Cardiac fibroblast (primary cell): ENCODE measurements around the gene UNC13C.

Source experiments
- DNase-seq, 2 donors: peaks; one replicate each; pipeline versions ENCODE4 v3.0.0 to v3.0.0-alpha.2; 2010; ENCODE audit warnings: low read depth in 2 of 2
- H3K4me3 ChIP-seq, 2 donors: replicated peaks in 1 of 2; 1 replicate in 1 of 2; 2 replicates in 1 of 2; pipeline ENCODE4 v1.5.1; 2011; ENCODE audit warnings: low read depth in 2 of 2, low read length in 2 of 2, mild to moderate bottlenecking in 2 of 2, moderate library complexity in 1 of 2
- CTCF ChIP-seq: IDR thresholded peaks from one replicate; pipeline ENCODE4 v1.5.1; 2011; ENCODE audit warnings: low read depth, mild to moderate bottlenecking, low read length, inconsistent platforms

The UNC13C gene

GRCh38 chr15:54506977-54507524 lies 528.8 kb downstream of the UNC13C start:
- DNase-seq: no peak
- no peak for TF ChIP-seq CTCF
- H3K4me3 ChIP-seq: no peak overlapping the region

- no peak for TF ChIP-seq CTCF
- DNase-seq: no peak
- H3K4me3 ChIP-seq: no peak overlapping the region
Measured at GRCh38 chr15:54514601-54515000, 536.4 kb downstream of the UNC13C start.

- TF ChIP-seq CTCF: no peak
- no peak for DNase-seq
- no peak overlapping the region for H3K4me3 ChIP-seq
Measured at GRCh38 chr15:54515664-54516582, 537.7 kb downstream of the UNC13C start.

- no peak for TF ChIP-seq CTCF
- H3K4me3 ChIP-seq: no peak overlapping the region
- DNase-seq: no peak
Measured at GRCh38 chr15:54517366-54517765, 539.1 kb downstream of the UNC13C start.

GRCh38 chr15:54518156-54518882 lies 540.1 kb downstream of the UNC13C start:
- TF ChIP-seq CTCF: no peak
- H3K4me3 ChIP-seq: no peak overlapping the region
- no peak for DNase-seq

GRCh38 chr15:54519577-54519976 lies 541.3 kb downstream of the UNC13C start:
- no peak for TF ChIP-seq CTCF
- no peak overlapping the region for H3K4me3 ChIP-seq
- DNase-seq: no peak
